Stomach (tissue), 9 donors: ENCODE results near the gene RAC2. TPM values are rescaled to one million over a fixed set of nuclear protein-coding genes. Genes with fewer than 3 reads are reported as not detected.

ENCODE experiments used
- DNase-seq, 2 donors: peaks; one replicate each; pipeline versions ENCODE4 v3.0.0 to v3.0.0-alpha.2; 2013 to 2019
- H3K27ac ChIP-seq, 5 donors: fragments of 200-600 bp in 4 of 5; sonication (generic) in 4 of 5; one replicate each; pipeline ENCODE4 v1.5.1; 2013 to 2019; ENCODE audit warnings: mild to moderate bottlenecking in 1 of 5, moderate library complexity in 1 of 5
- H3K27me3 ChIP-seq, 3 donors: fragments of 200-600 bp; sonication (generic); one replicate each; pipeline ENCODE4 v1.5.1; 2017 to 2019; ENCODE audit warnings: mixed run types in 1 of 3
- H3K36me3 ChIP-seq, 4 donors: fragments of 200-600 bp; sonication (generic); 1 replicate in 3 of 4; 2 replicates in 1 of 4; pipeline ENCODE4 v1.5.1; 2016 to 2019
- H3K4me1 ChIP-seq, 4 donors: fragments of 200-600 bp; sonication (generic); one replicate each; pipeline ENCODE4 v1.5.1; 2016 to 2019
- H3K4me3 ChIP-seq, 4 donors: fragments of 200-600 bp; sonication (generic) in 3 of 4; one replicate each; pipeline ENCODE4 v1.5.1; 2016 to 2019; ENCODE audit warnings: mild to moderate bottlenecking in 1 of 4
- H3K9me3 ChIP-seq, 4 donors: fragments of 200-600 bp; sonication (generic); one replicate each; pipeline ENCODE4 v1.5.1; 2016 to 2019
- EP300 ChIP-seq: sonication (generic); formaldehyde crosslinking; IDR thresholded peaks from one replicate; pipeline ENCODE4 v1.6.1; 2017; ENCODE audit warnings: antibody characterized with exemption
- POLR2A ChIP-seq, 4 donors: fragments of 450-650 bp; IDR thresholded peaks; one replicate each; pipeline ENCODE4 v1.6.1; 2016; ENCODE audit warnings: antibody characterized with exemption in 4 of 4, control low read depth in 2 of 4, mild to moderate bottlenecking in 1 of 4, moderate library complexity in 1 of 4
- POLR2AphosphoS5 ChIP-seq, 3 donors: sonication (generic); formaldehyde crosslinking; IDR thresholded peaks; one replicate each; pipeline ENCODE4 v1.6.1; 2016; ENCODE audit warnings: antibody characterized with exemption in 3 of 3
- WGBS, 5 donors: extraction: QIAGEN DNeasy Blood & Tissue Kit in 3 of 5; methylation state at CpG; one replicate each; pipeline versions ENCODE4 v1.1.5 to v1.1.7; 2013 to 2018; 5-methylcytosine and 5-hydroxymethylcytosine counted together
- intact Hi-C: fragments of 100-400 bp; cut with DNase I; formaldehyde crosslinking; loops from one replicate; pipeline ENCODE4 v1.15.1; 2023; ENCODE audit warnings: low total_unique reads
- polyA plus RNA-seq, 3 donors: library from polyadenylated mRNA; stranded (reverse); fragments of 200-250 nt; gene quantifications; one replicate each; pipeline ENCODE4 v1.2.3, GENCODE V29; 2013
- total RNA-seq, 5 donors: library from RNA; depleted of rRNA; stranded (reverse); fragments of >200 nt; gene quantifications; one replicate each; pipeline versions ENCODE4 v1.1.0 to v1.2.3, GENCODE V29; 2014 to 2016
- TF ChIP-seq, protein P1 (sequence below), 7 experiments: fragments of 450-650 bp in 4 of 7; fragments of 200-600 bp in 3 of 7; sonication (generic) in 3 of 7; IDR thresholded peaks; one replicate each; pipeline ENCODE4 v1.5.1; 2016 to 2019; ENCODE audit warnings: antibody characterized with exemption in 7 of 7, control low read depth in 2 of 7, mild to moderate bottlenecking in 1 of 7
- donor health status: healthy with polysubstance abuse.
- donor health status: Bipolar disorder and iron deficiency.
- donor health status: healthy.

RAC2 gene
- total and polyA plus RNA-seq, 8 donors: 1.8 to 50.4 (median 16.3) TPM

DNA sequence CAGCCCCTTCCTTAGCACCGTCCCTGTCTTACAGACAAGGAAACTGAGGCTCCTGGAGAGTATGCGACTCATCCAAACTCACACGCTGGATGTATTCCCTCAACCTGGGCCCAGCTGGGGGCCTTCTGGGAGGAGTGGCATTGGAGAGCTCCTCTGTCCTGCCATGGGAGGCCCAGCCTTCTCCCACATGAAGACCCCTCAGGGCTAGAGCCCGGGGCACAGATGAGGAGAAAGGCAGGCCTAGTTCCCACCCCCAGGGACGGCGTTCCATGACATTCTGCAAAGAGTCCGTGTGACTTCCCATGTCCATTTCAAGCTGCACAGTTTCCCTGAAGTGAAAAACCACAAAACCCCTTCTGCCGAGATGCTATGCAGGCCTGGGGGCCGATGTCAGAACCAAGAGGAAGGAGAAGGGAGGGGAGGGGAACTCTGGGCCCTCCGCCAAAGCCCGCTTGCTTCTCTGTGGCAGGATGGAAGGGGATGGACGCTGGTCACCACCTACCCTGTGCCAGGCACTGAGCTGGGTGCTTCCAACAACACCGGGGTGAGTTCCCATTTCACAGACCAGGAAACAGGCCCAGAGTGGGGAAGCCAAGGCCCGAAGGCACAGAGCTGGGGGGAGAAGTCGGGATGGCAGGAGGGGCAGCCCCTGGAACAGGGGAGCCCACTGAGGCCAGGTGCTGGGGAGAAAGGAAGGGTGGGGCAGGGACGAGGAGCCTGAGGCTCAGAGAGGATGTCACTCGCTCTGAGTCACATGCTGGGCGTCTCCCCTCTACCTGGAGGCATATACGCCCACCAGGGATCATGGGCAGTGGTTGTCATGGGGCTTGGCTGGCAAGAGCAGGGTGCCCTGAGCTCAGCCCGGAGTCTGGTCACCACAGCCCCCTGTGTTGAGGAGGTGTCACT, 15.7 kb downstream of the RAC2 start:
- Histone ChIP-seq H3K4me1 (peaks cover 0 to 52% (median 12%) of the 10 kb centered on the region in 4 donors), H3K27me3 (peaks cover 0 to 34% (median 0%) of the 10 kb centered on the region in 3 donors), H3K9me3 (no peaks in the 10 kb centered on the region), H3K4me3 (no peak overlapping the region), H3K36me3 (peaks cover 0 to 16% (median 4%) of the 10 kb centered on the region in 4 donors), H3K27ac (peak overlapping the region; percentile 13 to 87 (median 76))
- TF ChIP-seq, protein P1, sequence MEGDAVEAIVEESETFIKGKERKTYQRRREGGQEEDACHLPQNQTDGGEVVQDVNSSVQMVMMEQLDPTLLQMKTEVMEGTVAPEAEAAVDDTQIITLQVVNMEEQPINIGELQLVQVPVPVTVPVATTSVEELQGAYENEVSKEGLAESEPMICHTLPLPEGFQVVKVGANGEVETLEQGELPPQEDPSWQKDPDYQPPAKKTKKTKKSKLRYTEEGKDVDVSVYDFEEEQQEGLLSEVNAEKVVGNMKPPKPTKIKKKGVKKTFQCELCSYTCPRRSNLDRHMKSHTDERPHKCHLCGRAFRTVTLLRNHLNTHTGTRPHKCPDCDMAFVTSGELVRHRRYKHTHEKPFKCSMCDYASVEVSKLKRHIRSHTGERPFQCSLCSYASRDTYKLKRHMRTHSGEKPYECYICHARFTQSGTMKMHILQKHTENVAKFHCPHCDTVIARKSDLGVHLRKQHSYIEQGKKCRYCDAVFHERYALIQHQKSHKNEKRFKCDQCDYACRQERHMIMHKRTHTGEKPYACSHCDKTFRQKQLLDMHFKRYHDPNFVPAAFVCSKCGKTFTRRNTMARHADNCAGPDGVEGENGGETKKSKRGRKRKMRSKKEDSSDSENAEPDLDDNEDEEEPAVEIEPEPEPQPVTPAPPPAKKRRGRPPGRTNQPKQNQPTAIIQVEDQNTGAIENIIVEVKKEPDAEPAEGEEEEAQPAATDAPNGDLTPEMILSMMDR (IDR thresholded peaks at IDR 0.05): no peak
- no peak for TF ChIP-seq POLR2A (IDR thresholded peaks at IDR 0.05)
- no peak for TF ChIP-seq EP300
- TF ChIP-seq POLR2AphosphoS5 (IDR thresholded peaks at IDR 0.05): no peak
- peak in 1 of 2 donors; percentile 67 for DNase-seq
- 42 to 63% (median 59%) methylated on average over 19 to 20 of the region's 20 CpGs for WGBS, 5 donors
- intact Hi-C loops: no loop called here

DNA sequence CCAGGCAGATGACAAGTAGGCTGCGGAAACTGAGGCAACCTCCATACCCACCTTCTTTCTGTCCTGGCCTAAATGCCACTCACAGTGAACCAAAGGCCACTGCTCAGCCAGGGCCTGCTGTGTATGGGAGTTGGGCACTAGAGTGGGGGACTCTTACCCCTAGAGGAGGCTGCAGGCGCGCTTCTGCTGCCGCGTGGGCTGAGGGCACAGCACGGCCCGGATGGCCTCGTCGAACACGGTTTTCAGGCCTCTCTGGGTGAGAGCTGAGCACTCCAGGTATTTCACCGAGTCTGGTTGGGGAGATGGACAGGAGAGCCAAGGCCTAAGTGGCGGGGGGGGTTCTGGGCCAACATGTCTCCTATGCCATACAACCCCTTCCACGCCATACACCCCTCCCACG, 17.6 kb downstream of the RAC2 start:
- peaks cover 0 to 27% (median 0%) of the 10 kb centered on the region in 3 donors for H3K27me3 ChIP-seq

DNA sequence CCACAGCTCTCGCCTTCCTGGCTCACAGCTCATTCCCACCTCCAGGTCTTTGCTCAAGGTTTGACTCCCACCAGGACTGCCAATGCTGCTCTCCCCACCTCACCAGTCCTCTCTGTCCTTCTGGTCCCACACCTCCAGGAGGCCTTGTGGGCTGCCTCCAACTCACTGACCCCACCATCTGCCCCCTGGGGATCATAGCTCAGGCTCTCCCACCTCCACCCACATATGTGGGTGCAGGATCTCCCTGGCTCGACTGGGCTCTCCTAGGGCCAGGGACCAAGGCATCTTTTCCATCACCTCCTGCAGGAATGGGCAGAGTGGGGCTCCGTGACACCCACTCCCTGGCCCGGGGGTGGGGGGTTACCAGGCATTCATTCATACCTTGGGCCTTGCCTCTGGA, 18.0 kb downstream of the RAC2 start:
- H3K4me1 ChIP-seq: peaks cover 0 to 37% (median 12%) of the 10 kb centered on the region in 4 donors
- H3K9me3 ChIP-seq: no peaks in the 10 kb centered on the region
- no peak for DNase-seq
- H3K27ac ChIP-seq: no peak overlapping the region
- H3K36me3 ChIP-seq: peaks cover 0 to 12% (median 2%) of the 10 kb centered on the region in 4 donors
- TF ChIP-seq POLR2AphosphoS5 (IDR thresholded peaks at IDR 0.05) (no peak), EP300 (no peak)
- H3K4me3 ChIP-seq: no peak overlapping the region
- intact Hi-C loops: no loop called here
- peaks cover 0 to 27% (median 0%) of the 10 kb centered on the region in 3 donors for H3K27me3 ChIP-seq
- WGBS, 5 donors: 73 to 95% (median 90%) methylated on average over 3 to 4 of the region's 4 CpGs

More for the DNA sequence above, 17.6 kb downstream of the RAC2 start:
- TF ChIP-seq, protein P1 (IDR thresholded peaks at IDR 0.05): no peak
- TF ChIP-seq POLR2A (IDR thresholded peaks at IDR 0.05): no peak
- no peak for TF ChIP-seq EP300
- TF ChIP-seq POLR2AphosphoS5 (IDR thresholded peaks at IDR 0.05): no peak
- Histone ChIP-seq H3K27ac (no peak overlapping the region), H3K36me3 (peaks cover 0 to 12% (median 2%) of the 10 kb centered on the region in 4 donors), H3K4me1 (peaks cover 0 to 41% (median 12%) of the 10 kb centered on the region in 4 donors), H3K4me3 (no peak overlapping the region), H3K9me3 (no peaks in the 10 kb centered on the region)
- 78 to 96% (median 94%) methylated on average over 13 to 14 of the region's 14 CpGs for WGBS, 5 donors
- intact Hi-C loops: no loop called here
- DNase-seq: no peak

DNA sequence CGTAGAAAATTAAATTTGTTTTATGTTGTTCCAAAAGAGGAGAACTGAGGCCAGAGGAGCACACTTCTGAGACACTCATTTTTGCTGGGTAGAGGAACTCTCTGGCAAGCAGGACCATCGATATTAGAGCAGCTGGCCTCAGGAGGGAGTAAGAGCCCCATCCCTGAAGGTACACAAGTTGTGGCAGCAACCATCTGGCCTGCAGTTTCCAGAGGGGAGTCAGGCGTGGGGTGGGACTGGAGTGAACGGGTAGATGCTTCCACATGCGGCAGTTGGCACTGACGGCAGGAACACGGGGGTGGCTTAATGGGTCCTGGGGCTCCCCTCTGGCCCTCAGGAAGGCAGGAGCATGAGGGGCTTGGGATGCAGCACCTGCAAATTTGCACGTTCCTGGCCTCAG, 18.6 kb downstream of the RAC2 start:
- Histone ChIP-seq H3K4me1 (peaks cover 0 to 36% (median 12%) of the 10 kb centered on the region in 4 donors), H3K27ac (no peak overlapping the region), H3K9me3 (no peaks in the 10 kb centered on the region), H3K27me3 (peaks cover 0 to 23% (median 0%) of the 10 kb centered on the region in 3 donors), H3K4me3 (no peak overlapping the region), H3K36me3 (peaks cover 0 to 12% (median 2%) of the 10 kb centered on the region in 4 donors)
- TF ChIP-seq POLR2A (IDR thresholded peaks at IDR 0.05): no peak
- TF ChIP-seq, protein P1 (IDR thresholded peaks at IDR 0.05): no peak
- no peak for TF ChIP-seq EP300
- no peak for TF ChIP-seq POLR2AphosphoS5 (IDR thresholded peaks at IDR 0.05)
- 56 to 76% (median 67%) methylated on average over 4 to 8 of the region's 8 CpGs for WGBS, 5 donors
- intact Hi-C loops: no loop called here
- DNase-seq: peak in 1 of 2 donors; percentile 37
